Lower leg skin (tissue), 3 donors: ENCODE measurements around the gene FGGY.

Experiments
- POLR2A ChIP-seq, 2 donors: fragments of 450-650 bp; IDR thresholded peaks; one replicate each; pipeline ENCODE4 v1.6.1; 2016 to 2017; ENCODE audit warnings: antibody characterized with exemption in 2 of 2, mild to moderate bottlenecking in 1 of 2, moderate library complexity in 1 of 2
- TF ChIP-seq, protein P1 (sequence below), 3 donors: fragments of 450-650 bp; IDR thresholded peaks; one replicate each; pipeline ENCODE4 v1.5.1; 2016; ENCODE audit warnings: antibody characterized with exemption in 3 of 3, mild to moderate bottlenecking in 3 of 3, moderate library complexity in 2 of 3

DNA sequence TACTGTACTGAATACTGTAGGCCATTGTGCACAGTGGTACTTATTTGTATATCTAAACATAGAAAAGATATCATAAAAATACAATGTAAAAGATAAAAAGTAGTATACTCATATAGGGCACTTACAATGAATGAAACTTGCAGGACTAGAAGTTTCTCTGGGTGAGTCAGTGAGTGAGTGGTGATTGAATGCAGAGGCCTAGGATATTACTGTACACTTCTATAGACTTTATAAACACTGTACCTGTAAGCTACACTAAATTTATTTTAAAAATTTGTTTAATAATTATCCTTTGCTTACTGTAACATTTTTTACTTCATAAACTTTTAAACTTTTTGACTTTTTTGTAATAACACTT is 82.5 kb downstream of the FGGY start:
- TF ChIP-seq POLR2A (IDR thresholded peaks at IDR 0.05): no peak
- TF ChIP-seq, protein P1, sequence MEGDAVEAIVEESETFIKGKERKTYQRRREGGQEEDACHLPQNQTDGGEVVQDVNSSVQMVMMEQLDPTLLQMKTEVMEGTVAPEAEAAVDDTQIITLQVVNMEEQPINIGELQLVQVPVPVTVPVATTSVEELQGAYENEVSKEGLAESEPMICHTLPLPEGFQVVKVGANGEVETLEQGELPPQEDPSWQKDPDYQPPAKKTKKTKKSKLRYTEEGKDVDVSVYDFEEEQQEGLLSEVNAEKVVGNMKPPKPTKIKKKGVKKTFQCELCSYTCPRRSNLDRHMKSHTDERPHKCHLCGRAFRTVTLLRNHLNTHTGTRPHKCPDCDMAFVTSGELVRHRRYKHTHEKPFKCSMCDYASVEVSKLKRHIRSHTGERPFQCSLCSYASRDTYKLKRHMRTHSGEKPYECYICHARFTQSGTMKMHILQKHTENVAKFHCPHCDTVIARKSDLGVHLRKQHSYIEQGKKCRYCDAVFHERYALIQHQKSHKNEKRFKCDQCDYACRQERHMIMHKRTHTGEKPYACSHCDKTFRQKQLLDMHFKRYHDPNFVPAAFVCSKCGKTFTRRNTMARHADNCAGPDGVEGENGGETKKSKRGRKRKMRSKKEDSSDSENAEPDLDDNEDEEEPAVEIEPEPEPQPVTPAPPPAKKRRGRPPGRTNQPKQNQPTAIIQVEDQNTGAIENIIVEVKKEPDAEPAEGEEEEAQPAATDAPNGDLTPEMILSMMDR (IDR thresholded peaks at IDR 0.05): no peak
